ENCODE data around the gene ADGRG3. TPM values are rescaled to one million over a fixed set of nuclear protein-coding genes. Genes with fewer than 3 reads are reported as not detected.

The ADGRG3 gene
- total and polyA plus RNA-seq, 2 of the 13 experiments (the other 11 are each of a cell fraction or from before 2014, with no cell fraction given): 2.7 to 11.8 TPM

DNA sequence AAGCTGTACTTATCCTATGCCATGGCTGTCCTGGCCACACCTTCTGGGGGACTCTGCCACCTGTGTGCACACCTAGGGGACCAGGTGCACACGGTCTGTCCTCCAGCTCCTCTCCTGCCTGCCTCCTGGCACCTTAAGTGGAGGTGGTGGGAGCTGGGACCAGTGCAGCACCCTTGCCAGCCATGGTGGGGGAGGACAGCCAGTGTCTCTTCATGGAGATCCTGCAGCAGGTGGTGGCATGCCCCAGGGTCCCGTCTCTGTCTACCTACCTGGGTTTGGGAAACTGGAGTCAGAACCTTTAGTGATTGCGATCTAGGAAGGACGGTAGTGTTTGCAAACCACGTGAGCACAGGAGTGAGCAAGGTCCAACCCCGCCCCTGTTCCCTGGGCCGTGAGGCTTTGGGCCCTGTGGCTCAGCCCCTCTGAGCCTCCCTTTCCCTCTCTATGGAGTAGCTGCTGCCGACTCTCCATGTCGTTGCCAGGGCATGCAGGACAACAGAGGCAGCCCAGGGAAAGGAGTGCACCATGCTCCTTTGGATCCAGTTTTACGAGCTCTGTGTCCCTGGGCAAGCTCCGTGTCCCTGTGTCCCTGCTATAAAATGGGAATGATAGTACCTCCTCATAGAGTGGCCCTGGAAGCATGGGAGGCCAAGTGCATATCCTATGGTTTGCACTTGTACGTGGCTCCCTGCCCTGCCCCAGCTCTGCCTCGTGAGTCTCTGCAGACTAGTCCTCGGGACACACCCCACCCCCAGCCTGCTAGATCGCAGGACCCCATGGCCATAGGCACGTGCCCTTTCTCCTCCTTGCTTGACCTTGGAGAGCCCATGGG, 32.6 kb upstream of the ADGRG3 start (continued):
- TF ChIP-seq, protein P1, sequence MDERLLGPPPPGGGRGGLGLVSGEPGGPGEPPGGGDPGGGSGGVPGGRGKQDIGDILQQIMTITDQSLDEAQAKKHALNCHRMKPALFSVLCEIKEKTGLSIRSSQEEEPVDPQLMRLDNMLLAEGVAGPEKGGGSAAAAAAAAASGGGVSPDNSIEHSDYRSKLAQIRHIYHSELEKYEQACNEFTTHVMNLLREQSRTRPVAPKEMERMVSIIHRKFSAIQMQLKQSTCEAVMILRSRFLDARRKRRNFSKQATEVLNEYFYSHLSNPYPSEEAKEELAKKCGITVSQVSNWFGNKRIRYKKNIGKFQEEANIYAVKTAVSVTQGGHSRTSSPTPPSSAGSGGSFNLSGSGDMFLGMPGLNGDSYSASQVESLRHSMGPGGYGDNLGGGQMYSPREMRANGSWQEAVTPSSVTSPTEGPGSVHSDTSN (CRISPR knock-in tag; IDR thresholded peaks at IDR 0.05): no peak
- peak; percentile 81 for TF ChIP-seq CBX1 (IDR thresholded peaks at IDR 0.05; ENCODE audit: low read depth)
- TF ChIP-seq AHR (CRISPR knock-in tag; IDR thresholded peaks at IDR 0.05): 0 out of 2 replicates have a peak, but pooled peaks have one; percentile 12
- TF ChIP-seq, protein P2, sequence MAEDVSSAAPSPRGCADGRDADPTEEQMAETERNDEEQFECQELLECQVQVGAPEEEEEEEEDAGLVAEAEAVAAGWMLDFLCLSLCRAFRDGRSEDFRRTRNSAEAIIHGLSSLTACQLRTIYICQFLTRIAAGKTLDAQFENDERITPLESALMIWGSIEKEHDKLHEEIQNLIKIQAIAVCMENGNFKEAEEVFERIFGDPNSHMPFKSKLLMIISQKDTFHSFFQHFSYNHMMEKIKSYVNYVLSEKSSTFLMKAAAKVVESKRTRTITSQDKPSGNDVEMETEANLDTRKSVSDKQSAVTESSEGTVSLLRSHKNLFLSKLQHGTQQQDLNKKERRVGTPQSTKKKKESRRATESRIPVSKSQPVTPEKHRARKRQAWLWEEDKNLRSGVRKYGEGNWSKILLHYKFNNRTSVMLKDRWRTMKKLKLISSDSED (CRISPR knock-in tag; IDR thresholded peaks at IDR 0.05): no peak
- TF ChIP-seq GZF1 (CRISPR knock-in tag; IDR thresholded peaks at IDR 0.05): peak; percentile 88; the same call in 1 of the 2 replicates
- TF ChIP-seq PHF8 (CRISPR knock-in tag; IDR thresholded peaks at IDR 0.05): peak; percentile 79
- no peak for TF ChIP-seq SP1 (IDR thresholded peaks at IDR 0.05)
- 0 out of 2 replicates have a peak, but pooled peaks have one; percentile 25 for TF ChIP-seq SP1 (CRISPR knock-in tag; IDR thresholded peaks at IDR 0.05)
- TF ChIP-seq BRCA1 (CRISPR knock-in tag; IDR thresholded peaks at IDR 0.05): no peak
- TF ChIP-seq ZBTB21 (CRISPR knock-in tag; IDR thresholded peaks at IDR 0.05): no peak
- TF ChIP-seq HHEX (CRISPR knock-in tag; IDR thresholded peaks at IDR 0.05): no peak
- TF ChIP-seq FOXK1 (CRISPR knock-in tag; IDR thresholded peaks at IDR 0.05; ENCODE audit: borderline replicate concordance, low read depth): no peak
- TF ChIP-seq SMARCE1 (IDR thresholded peaks at IDR 0.05; ENCODE audit: borderline replicate concordance): no peak
- TF ChIP-seq ZBTB7B (CRISPR knock-in tag; IDR thresholded peaks at IDR 0.05): no peak; the same call in 1 of the 2 replicates
- no peak for TF ChIP-seq TCF7L2 (IDR thresholded peaks at IDR 0.05; ENCODE audit: low read depth, low read length)
- no peak for TF ChIP-seq SNRNP70 (IDR thresholded peaks at IDR 0.05; ENCODE audit: low read depth, low read length)
- TF ChIP-seq ZFP41 (CRISPR knock-in tag; IDR thresholded peaks at IDR 0.05; ENCODE audit: borderline replicate concordance): no peak
- TF ChIP-seq XBP1 (CRISPR knock-in tag; IDR thresholded peaks at IDR 0.05): no peak
- TF ChIP-seq DNMT3B (CRISPR knock-in tag; conservative IDR thresholded peaks at IDR 0.05): no peak
- TF ChIP-seq EED (CRISPR knock-in tag; IDR thresholded peaks at IDR 0.05): 0 out of 2 replicates have a peak, but pooled peaks have one; percentile 21
- TF ChIP-seq CHCHD3 (CRISPR knock-in tag; IDR thresholded peaks at IDR 0.05): no peak
- TF ChIP-seq ZNF703 (CRISPR knock-in tag; IDR thresholded peaks at IDR 0.05; ENCODE audit: borderline replicate concordance): no peak
- 0 out of 2 replicates have a peak, but pooled peaks have one; percentile 17 for TF ChIP-seq MIER3 (CRISPR knock-in tag; IDR thresholded peaks at IDR 0.05; ENCODE audit: borderline replicate concordance)

Measured in HepG2 (cell line).